ENCODE data around the gene MLXIPL. TPM values are rescaled to one million over a fixed set of nuclear protein-coding genes. Genes with fewer than 3 reads are reported as not detected.

Gene MLXIPL
- total RNA-seq = 9.3 TPM

GRCh38 chr7:73623798-73624668 is at the start of gene MLXIPL:
Gene MLXIPL (minus strand): TSS chr7:73624522. CDS start chr7:73624492, 30 bp downstream.

GRCh38 chr7:73667344-73668102 is 43.2 kb upstream of the MLXIPL start, which contains the start of gene VPS37D:
Gene VPS37D (plus strand): TSS chr7:73667831. CDS start chr7:73667959, 128 bp downstream.

GRCh38 chr7:73578342-73579128 is 45.8 kb downstream of the MLXIPL start, which contains the start of gene TBL2:
Gene TBL2 (minus strand): TSS chr7:73578579. CDS start chr7:73578549, 30 bp downstream.

GRCh38 chr7:73557397-73558257 is 66.7 kb downstream of the MLXIPL start, which contains the start of gene BCL7B:
Gene BCL7B (minus strand): TSS chr7:73557690. CDS start chr7:73557578, 112 bp downstream.

Other genes starting within 250 kb of the MLXIPL start
- 2.7 TPM for gene FZD9, start 190.7 kb downstream of the MLXIPL start, total RNA-seq
- 44.6 TPM for gene BAZ1B, start 102.2 kb downstream of the MLXIPL start, total RNA-seq
- 15.2 TPM for gene BCL7B, start 66.8 kb downstream of the MLXIPL start, total RNA-seq
- gene TBL2, start 45.9 kb downstream of the MLXIPL start, total RNA-seq = 40.6 TPM
- 18.6 TPM for gene VPS37D, start 43.3 kb upstream of the MLXIPL start, total RNA-seq
- 7.5 TPM for gene DNAJC30, start 58.9 kb upstream of the MLXIPL start, total RNA-seq
- 42.8 TPM for gene BUD23, start 59.1 kb upstream of the MLXIPL start, total RNA-seq
- gene STX1A, start 95.1 kb upstream of the MLXIPL start, total RNA-seq = 12.7 TPM
- 38.5 TPM for gene ABHD11, start 114.3 kb upstream of the MLXIPL start, total RNA-seq
- 79.3 TPM for gene CLDN3, start 145.7 kb upstream of the MLXIPL start, total RNA-seq
- gene CLDN4, start 206.5 kb upstream of the MLXIPL start, total RNA-seq = 132 TPM
- gene METTL27, start 218.0 kb upstream of the MLXIPL start, total RNA-seq = 19.3 TPM
- gene TMEM270, start 236.6 kb upstream of the MLXIPL start, total RNA-seq = not detected